Stromal cell of bone marrow (primary cell): ENCODE data around the gene MTURN.

ENCODE experiments used
- DNase-seq: peaks from one replicate; pipeline ENCODE4 v3.0.0-alpha.2; 2012; ENCODE audit warnings: low read depth

The MTURN gene

DNA sequence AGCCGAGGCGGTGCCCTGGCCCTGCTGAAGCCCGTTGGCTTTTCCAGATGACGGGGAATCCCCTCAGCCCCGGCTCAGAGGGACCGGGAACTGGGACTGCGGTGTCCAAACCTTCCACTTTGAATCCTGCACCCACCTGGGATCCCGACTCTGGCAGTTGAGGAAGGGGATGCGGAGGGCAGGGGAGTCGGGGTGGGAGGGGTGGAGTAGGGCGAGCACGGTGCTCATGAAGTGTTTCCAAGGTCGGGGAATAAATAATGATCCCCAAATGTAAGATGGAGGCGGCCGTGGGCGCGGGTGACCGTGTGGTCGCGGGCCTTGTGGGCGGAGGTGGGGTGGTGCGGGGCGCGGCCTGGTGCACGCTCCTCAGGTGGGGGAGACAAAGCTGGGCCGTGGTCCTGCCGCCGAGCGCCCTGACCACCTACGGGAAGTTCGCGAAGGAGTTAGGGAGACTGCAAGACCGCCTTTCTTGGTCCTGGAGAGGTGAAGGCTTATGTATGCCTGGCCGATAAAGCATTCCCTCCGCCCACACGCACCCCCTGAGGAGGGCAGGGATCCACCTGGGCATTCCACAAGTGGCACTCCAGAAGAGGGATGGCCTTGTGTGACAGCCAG, 1.4 kb downstream of the MTURN start:
- no peak for DNase-seq

DNA sequence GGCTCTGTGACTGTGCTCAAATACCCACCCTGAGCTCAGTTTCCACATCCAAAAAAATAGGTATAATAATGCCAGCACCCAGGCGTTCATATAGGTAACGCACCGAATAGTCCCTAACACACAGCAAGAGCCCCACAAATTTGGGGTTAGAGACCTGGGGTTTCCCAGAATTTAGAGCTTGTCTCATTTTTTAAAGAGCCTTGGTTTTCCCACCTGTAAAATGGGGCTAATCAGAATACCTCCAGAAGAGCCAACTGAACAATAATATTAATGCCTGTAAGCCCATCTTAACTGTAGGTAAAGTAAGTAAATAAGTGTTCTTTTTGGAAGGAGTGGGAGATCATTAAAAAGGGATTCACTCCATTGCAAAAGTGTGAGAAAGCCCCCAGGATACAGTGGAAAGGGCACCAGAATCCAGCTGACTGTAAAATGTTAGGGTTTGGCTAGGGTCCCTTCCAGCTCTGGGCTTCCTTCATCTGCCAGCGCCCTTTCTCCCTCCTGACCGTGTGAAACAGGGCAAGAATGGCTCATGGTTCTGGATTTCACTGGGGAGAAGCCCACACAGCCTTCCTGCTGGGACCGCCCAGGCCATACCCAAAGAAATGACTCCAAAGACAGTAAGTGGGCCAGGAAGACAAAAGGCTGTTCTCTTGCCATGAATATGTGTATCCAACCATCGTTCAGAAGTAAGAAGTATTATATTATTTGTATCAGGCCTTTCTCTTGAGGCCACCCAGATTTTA, 2.1 kb downstream of the MTURN start:
- DNase-seq = no peak

- no peak for DNase-seq
Measured at GRCh38 chr7:30139836-30140384, 5.1 kb downstream of the MTURN start.

GRCh38 chr7:30140456-30140855, 5.7 kb downstream of the MTURN start:
- DNase-seq = no peak

DNA sequence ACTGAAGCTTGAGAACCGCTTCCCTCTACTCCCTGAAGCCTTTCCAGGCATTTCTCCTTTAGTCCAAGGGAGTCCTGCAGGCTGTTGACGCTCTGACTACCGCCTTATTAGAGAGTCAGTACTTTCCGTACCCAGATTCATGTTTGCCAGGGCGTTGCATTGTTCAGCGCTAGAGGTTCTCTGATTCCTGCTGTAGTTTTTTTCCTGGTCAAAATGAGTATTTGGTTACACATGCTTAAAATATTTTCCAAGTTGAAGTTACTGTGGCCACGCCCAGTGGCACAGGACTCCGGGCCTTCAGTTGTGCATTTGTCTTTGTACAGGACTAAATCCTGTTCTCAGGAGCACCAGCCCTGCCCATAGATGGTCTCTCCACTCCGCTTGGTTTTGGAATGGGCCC, 7.9 kb downstream of the MTURN start:
- DNase-seq = no peak

- DNase-seq = no peak
Measured at GRCh38 chr7:30143748-30144251, 9.0 kb downstream of the MTURN start.

DNA sequence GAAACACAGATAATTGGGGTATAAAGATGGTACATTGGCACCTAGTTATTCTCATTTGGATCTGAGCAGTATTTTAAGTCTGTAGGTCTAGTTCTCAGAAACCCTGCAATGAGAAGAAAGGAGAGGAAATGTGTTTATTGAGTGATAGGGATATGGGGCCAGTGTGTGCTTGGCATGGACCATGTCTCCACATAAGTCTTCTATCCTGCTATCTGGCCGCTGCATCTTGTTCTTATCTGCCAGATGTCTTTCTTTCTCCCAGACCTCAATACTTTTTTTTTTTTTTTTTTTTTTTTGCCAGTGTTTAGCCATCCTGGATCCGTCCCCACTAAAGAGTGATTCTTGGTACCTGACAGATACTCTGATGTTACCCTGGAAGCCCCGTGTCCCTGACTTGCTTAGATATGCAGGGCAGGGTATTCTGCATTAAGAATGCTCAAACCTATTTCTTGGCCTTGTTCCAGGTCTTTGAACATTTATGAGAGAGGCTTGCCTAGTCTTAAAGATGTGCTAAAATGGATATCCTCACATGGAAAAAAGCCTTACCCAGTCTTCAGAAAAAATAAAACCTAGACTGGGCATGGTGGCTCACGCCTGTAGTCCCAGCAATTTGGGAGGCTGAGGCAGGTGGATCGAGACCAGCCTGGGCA, 10.0 kb downstream of the MTURN start:
- no peak for DNase-seq

DNA sequence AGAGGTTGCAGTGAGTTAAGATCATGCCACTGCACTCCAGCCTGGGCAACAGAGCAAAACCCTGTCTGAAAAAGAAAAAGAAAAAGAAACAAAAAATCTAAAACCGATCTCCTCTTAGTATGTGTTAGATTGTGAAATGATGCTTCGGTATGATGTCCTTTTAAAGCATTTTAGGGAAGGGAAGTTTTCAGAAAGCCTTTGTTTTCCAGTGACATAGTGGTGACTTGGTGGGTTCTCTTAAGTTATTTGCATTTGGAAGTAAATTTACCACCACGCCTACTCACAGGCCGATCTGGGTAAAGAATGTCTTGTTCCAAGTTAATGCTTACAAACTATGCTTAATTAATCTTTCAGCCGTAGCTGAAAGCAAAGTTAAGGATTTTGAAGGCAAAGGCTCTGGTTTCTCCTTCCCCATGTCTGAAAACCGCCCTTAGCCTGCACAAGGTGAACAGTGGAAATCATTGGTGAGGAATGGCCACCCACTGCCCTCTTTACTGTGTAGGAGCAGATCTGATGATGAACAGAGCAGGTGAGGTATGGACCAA, 10.7 kb downstream of the MTURN start:
- no peak for DNase-seq

- DNase-seq = no peak
Measured at GRCh38 chr7:30146127-30146612, 11.4 kb downstream of the MTURN start.

GRCh38 chr7:30147223-30147622, 12.4 kb downstream of the MTURN start:
- no peak for DNase-seq

DNA sequence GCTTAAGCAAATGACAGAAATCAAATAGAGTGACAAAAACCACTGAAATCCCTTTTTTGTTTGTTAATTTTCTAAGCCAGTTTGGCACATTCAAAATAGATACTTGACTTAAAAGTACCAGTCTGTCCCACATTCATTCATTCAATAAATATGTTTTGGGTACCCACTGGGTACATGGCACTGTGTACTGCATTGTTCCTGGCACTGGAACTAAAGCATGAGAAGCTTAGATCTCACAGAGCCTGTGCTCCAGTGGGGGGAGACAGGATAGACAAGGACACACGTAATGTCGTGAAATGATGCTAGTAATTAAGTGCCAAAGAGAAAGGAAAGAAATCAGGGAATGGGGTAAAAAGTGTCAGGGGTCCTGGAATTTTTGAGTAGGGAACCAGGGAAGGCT, 13.0 kb downstream of the MTURN start:
- DNase-seq = no peak

GRCh38 chr7:30148426-30148825, 13.6 kb downstream of the MTURN start:
- DNase-seq = no peak

DNA sequence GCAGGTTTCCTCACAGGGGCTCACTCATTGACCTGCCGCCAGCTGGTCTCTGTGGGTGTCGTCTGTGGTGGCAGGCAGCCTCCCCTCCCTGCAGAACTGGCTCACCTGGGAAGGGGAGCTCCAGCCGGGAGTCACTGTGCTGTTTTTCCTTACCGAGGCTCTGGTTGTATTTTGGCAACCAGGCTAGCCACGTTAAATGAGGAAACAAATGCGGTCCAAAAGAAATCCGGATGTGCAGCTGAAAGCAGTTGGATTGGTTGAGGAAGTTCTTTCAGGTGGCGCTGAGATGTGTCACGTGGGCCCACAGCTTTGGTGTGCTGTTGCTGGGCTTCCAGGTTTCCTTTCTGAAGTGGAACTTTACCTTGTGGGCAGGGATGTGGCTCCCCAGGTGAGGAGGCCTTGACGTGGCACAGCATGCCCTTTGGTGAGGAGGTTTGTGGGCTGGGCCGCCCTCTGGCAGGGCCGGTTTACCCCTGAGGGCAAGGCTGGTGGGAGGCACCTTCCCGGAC, 14.2 kb downstream of the MTURN start:
- no peak for DNase-seq

GRCh38 chr7:30149640-30150272, 15.0 kb downstream of the MTURN start:
- DNase-seq = no peak

DNA sequence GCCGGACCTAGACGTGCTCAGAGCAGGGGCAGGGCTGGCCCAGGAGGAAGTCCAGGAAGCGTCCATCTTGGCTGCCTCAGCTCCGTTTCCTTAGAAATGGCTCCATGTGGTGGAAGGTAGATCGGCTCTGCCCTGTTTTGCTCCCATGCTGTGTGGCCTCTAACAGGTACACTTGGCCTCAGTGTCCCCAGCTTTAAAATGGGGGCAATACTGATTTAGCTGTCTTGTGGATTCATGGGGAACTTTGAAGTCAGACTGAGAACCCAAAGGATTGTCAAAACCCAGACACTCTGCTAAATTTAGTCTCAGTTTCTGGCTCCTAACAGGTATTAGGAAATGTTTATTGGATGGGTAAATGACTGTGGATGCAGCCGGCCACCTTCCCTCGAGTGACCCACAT, 15.9 kb downstream of the MTURN start:
- no peak for DNase-seq

GRCh38 chr7:30154111-30154587, 19.4 kb downstream of the MTURN start:
- DNase-seq = no peak

DNA sequence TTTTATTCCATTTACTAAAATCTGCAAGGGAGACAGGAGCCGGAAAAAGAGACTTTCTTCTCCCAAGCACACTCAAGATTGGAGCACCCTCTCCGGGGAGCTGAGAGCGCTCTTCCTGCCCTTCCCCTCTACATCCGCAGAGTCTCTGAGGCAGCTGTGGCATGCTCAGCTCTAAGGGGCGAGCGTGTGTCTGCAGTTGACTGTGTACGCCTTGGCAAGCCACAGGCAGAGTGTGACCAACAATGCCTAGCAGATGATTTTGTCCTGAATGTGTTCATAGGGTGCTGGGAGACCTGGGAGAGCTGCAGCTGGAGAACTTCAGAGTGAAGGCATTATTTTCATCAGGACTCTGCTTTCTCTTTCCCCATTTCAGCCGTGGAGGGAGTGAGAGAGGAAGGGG, 20.7 kb downstream of the MTURN start:
- no peak for DNase-seq

- no peak for DNase-seq
Measured at GRCh38 chr7:30157204-30157603, 22.4 kb downstream of the MTURN start.

DNA sequence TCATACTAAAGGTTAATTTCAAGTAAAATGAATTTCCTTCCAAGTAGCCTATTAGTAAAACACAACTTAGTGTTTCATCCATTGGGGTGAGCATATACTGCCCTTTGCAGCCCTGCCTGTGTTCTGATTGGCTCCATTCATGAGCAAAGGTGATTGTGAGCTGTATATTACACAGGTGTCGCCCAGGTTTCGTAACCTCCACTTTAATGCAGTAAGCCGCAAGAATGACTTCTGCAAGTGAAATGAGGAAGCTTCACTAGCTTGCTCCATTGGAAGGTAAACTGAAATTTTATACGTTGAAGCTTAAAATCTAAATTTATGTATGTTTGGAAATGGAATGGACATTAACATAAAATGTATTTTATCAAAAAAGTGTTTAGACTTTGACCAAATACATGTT, 24.4 kb downstream of the MTURN start:
- no peak for DNase-seq

DNA sequence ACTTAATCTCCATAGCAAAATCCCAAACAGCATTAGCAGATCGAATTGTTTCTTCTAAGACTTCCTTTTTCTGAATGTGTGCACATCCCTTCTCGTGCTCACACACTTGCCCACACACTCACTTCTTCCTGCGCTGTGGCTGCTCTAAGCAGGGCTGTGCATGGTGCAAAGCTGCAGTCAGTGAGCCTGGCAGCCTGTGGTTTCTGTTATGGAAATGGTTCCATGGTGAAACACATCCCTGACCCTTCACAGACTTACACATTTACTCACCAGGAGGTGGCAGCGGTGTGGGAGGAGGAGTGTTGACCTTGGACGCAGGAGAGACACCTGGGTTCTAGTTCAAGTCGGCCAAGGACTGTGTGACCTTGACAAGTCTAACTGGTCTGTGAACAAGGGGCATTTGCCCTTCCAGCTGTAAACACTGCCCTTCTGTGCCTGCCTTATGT, 24.9 kb downstream of the MTURN start:
- DNase-seq = no peak

DNA sequence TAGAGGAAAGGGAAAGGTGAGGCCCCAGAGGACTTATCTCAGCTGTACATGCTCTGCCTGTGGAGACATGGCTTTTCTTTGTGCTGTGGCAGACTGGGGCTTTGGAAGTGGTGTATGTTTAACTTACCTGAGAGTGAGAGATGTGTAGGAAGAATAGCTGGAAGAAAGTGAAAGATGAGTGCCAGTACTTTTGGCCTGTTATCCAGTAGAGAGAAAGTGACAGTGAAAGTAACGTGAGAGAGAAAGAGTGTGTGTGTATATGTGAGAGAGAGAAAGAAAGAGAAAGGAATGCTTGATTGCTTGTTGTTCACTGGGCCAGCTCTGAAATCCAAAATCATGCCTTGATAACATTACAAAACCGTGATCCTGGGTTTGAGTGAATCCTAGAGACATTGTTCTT, 25.5 kb downstream of the MTURN start:
- DNase-seq = no peak

DNA sequence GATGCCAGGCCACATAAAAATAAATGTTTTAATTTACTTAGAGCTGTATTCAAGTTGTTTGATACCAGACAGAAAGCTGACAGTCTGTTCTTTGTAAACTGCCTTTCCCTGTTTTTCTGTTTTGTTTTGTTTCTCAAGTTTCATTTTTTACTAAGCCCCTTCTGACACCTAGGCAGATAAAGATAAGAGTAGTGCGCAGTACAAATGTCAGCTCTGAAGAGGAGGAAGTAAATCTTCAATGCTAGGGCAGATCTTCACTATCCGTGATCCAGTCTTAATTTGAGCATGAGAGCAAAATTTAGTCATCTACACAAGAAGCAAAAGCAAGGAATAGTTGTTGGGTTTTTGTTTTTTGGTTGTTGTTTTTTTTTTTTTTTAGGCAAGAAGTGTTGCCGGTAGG, 27.3 kb downstream of the MTURN start:
- DNase-seq = no peak
